Spleen (tissue), 11 donors: ENCODE results near the gene PRRT4. TPM values are rescaled to one million over a fixed set of nuclear protein-coding genes. Genes with fewer than 3 reads are reported as not detected.

Experiments
- DNase-seq: peaks from one replicate; pipeline ENCODE4 v3.0.0-alpha.2; 2020
- H3K27ac ChIP-seq, 8 donors: fragments of 200-600 bp; sonication (generic) in 7 of 8; 1 replicate in 4 of 8; 2 replicates in 4 of 8; pipeline versions ENCODE4 v1.5.0 to v1.8.0; 2016 to 2021; ENCODE audit warnings: inconsistent platforms in 4 of 8, mild to moderate bottlenecking in 4 of 8, moderate library complexity in 1 of 8
- H3K27me3 ChIP-seq, 7 donors: fragments of 200-600 bp; sonication (generic) in 6 of 7; replicated peaks in 1 of 7; 1 replicate in 4 of 7; 2 replicates in 3 of 7; pipeline versions ENCODE4 v1.5.0 to v1.8.0; 2016 to 2021; ENCODE audit warnings: inconsistent platforms in 3 of 7, mild to moderate bottlenecking in 1 of 7
- H3K36me3 ChIP-seq, 6 donors: fragments of 200-600 bp; sonication (generic) in 5 of 6; 1 replicate in 4 of 6; 2 replicates in 2 of 6; pipeline versions ENCODE4 v1.5.0 to v1.8.0; 2016 to 2021; ENCODE audit warnings: inconsistent platforms in 2 of 6
- H3K4me1 ChIP-seq, 6 donors: fragments of 200-600 bp; sonication (generic) in 5 of 6; 1 replicate in 3 of 6; 2 replicates in 3 of 6; pipeline versions ENCODE4 v1.5.0 to v1.8.0; 2016 to 2021; ENCODE audit warnings: inconsistent platforms in 3 of 6
- H3K4me3 ChIP-seq, 8 donors: fragments of 200-600 bp; sonication (generic) in 7 of 8; 1 replicate in 4 of 8; 2 replicates in 4 of 8; pipeline versions ENCODE4 v1.5.0 to v1.8.0; 2016 to 2021; ENCODE audit warnings: inconsistent platforms in 4 of 8, mild to moderate bottlenecking in 4 of 8, moderate library complexity in 2 of 8
- H3K9me3 ChIP-seq, 8 donors: fragments of 200-600 bp; sonication (generic) in 7 of 8; 1 replicate in 4 of 8; 2 replicates in 4 of 8; pipeline versions ENCODE4 v1.5.0 to v1.8.0; 2016 to 2021; ENCODE audit warnings: inconsistent platforms in 4 of 8
- POLR2A ChIP-seq, 3 donors: fragments of 450-650 bp; IDR thresholded peaks; one replicate each; pipeline ENCODE4 v1.5.1; 2017; ENCODE audit warnings: antibody characterized with exemption in 3 of 3, mild to moderate bottlenecking in 1 of 3
- POLR2AphosphoS5 ChIP-seq, 3 donors: sonication (generic); formaldehyde crosslinking; IDR thresholded peaks; one replicate each; pipeline ENCODE4 v1.5.1; 2017; ENCODE audit warnings: antibody characterized with exemption in 3 of 3
- WGBS, 5 donors: extraction: QIAGEN DNeasy Blood & Tissue Kit in 3 of 5; methylation state at CpG; one replicate each; pipeline versions ENCODE4 v1.1.5 to v1.1.7; 2013 to 2018; 5-methylcytosine and 5-hydroxymethylcytosine counted together
- intact Hi-C: fragments of 100-400 bp; cut with DNase I; formaldehyde crosslinking; loops from one replicate; pipeline ENCODE4 v1.15.0; 2023; ENCODE audit warnings: low total_unique reads
- polyA plus RNA-seq, 3 donors: library from polyadenylated mRNA; stranded (reverse); fragments of 200-250 nt; gene quantifications; one replicate each; pipeline ENCODE4 v1.2.1, GENCODE V29; 2013
- total RNA-seq, 7 donors: library from RNA; depleted of rRNA in 3 of 7; stranded (reverse); fragments of >200 nt in 3 of 7; fragmentation: NEBNext Ultra II Directional in 4 of 7; extraction: Animal tissue kit (Norgen Biotek cat#: 25700) in 4 of 7; gene quantifications; one replicate each; pipeline versions ENCODE4 v1.1.0 to v1.2.1, GENCODE V29; 2016 to 2021
- TF ChIP-seq, protein P1 (sequence below), 11 experiments: fragments of 200-600 bp in 7 of 11; fragments of 450-650 bp in 4 of 11; sonication (generic) in 4 of 11; IDR thresholded peaks in 8 of 11; conservative IDR thresholded peaks in 3 of 11; 1 replicate in 7 of 11; 2 replicates in 4 of 11; pipeline versions ENCODE4 v1.4.0 to v1.8.0; 2016 to 2021; ENCODE audit warnings: antibody characterized with exemption in 11 of 11, inconsistent platforms in 4 of 11, mild to moderate bottlenecking in 1 of 11
- donor health status: healthy with polysubstance abuse.
- donor health status: DM: no; HTN: no; CAD: no; lungs with moderate emphysema.
- donor health status: DM: no; HTN: no; CAD: no.
- donor health status: Bipolar disorder and iron deficiency.
- donor health status: healthy.
- donor health status: DM: no; HTN: no; CAD: no.
- donor health status: DM: yes; HTN: yes; CAD: no.

The PRRT4 gene
- total and polyA plus RNA-seq, 10 donors: 0.14 to 5.4 (median 0.45) TPM; not detected in 1

DNA sequence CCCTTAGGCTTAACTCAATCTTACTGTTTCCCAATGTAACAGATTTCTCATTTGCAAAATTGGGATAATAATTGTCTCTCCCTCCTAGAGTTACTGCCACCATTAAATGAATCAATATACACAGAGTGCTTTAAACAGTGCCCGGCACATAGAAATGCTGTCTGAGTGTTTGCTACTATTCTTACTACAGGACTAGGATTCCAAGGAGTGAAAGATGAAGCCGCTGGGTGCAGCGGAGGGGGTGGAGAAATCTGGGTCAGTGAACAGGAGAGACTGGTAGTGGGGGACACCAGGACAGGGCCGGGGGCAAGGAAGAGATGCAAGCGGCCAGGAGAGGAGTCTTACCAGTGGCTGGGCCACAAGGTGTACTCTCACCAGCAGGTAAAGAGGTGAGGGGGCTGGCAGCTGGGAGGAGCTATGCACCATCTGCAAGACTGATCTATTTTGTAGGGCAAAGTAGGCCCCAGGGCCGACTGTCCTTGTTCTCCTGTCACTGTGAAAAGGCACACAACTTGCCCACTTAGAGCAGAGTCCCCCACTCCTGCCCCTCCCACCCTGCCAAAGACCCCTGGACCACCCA is 18.5 kb upstream of the PRRT4 start:
- no peak for DNase-seq
- H3K4me1 ChIP-seq: peaks cover 0 to 15% (median 6%) of the 10 kb centered on the region in 6 donors
- H3K36me3 ChIP-seq: no peaks in the 10 kb centered on the region
- no peaks in the 10 kb centered on the region for H3K9me3 ChIP-seq
- intact Hi-C loops: no loop called here
- H3K4me3 ChIP-seq: no peak overlapping the region
- WGBS, 5 donors: 90 to 98% (median 94%) methylated on average over 5 to 6 of the region's 6 CpGs
- no peaks in the 10 kb centered on the region for H3K27me3 ChIP-seq
- no peak for TF ChIP-seq POLR2A (IDR thresholded peaks at IDR 0.05)
- no peak for TF ChIP-seq POLR2AphosphoS5 (IDR thresholded peaks at IDR 0.05)
- TF ChIP-seq, protein P1, sequence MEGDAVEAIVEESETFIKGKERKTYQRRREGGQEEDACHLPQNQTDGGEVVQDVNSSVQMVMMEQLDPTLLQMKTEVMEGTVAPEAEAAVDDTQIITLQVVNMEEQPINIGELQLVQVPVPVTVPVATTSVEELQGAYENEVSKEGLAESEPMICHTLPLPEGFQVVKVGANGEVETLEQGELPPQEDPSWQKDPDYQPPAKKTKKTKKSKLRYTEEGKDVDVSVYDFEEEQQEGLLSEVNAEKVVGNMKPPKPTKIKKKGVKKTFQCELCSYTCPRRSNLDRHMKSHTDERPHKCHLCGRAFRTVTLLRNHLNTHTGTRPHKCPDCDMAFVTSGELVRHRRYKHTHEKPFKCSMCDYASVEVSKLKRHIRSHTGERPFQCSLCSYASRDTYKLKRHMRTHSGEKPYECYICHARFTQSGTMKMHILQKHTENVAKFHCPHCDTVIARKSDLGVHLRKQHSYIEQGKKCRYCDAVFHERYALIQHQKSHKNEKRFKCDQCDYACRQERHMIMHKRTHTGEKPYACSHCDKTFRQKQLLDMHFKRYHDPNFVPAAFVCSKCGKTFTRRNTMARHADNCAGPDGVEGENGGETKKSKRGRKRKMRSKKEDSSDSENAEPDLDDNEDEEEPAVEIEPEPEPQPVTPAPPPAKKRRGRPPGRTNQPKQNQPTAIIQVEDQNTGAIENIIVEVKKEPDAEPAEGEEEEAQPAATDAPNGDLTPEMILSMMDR (IDR thresholded peaks at IDR 0.05 in 8 of 11, conservative IDR thresholded peaks at IDR 0.05 in 3 of 11): no peak
- no peak overlapping the region for H3K27ac ChIP-seq

DNA sequence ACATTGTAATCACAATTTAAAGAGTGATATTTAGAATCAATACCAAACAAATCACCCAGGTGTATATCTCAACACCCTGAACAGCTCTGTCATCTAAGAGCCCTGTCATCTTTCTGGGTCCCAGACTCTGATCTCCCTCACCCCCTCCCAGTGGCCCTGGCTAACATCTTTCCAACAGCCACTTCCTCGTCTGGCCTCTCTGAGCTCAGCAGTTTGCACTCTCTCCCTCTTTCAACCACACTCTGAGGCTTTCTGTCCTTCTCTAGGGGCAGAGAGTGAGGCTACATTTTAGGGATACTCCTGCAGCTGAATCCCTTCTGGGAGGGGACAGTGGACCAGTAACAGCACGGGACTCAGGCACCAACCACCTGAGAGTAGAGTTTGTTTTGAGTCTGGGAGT is 17.1 kb upstream of the PRRT4 start:
- Histone ChIP-seq H3K27me3 (no peaks in the 10 kb centered on the region), H3K4me3 (no peak overlapping the region), H3K9me3 (no peaks in the 10 kb centered on the region), H3K36me3 (no peaks in the 10 kb centered on the region), H3K4me1 (peaks cover 0 to 15% (median 6%) of the 10 kb centered on the region in 6 donors), H3K27ac (no peak overlapping the region)
- WGBS, 5 donors: 20 to 59% (median 43%) methylated on average over 2 of the region's 2 CpGs
- intact Hi-C loops: no loop called here
- TF ChIP-seq, protein P1 (IDR thresholded peaks at IDR 0.05 in 8 of 11, conservative IDR thresholded peaks at IDR 0.05 in 3 of 11): no peak
- TF ChIP-seq POLR2AphosphoS5 (IDR thresholded peaks at IDR 0.05) (no peak), POLR2A (IDR thresholded peaks at IDR 0.05) (no peak)
- DNase-seq: no peak

GRCh38 chr7:128376077-128376476 is 14.6 kb upstream of the PRRT4 start:
- WGBS, 5 donors: 86 to 99% (median 92%) methylated on average over 3 of the region's 3 CpGs
- DNase-seq: no peak
- no peak overlapping the region for H3K4me3 ChIP-seq
- H3K27ac ChIP-seq: no peak overlapping the region
- intact Hi-C loops: no loop called here
- H3K36me3 ChIP-seq: no peaks in the 10 kb centered on the region
- H3K9me3 ChIP-seq: no peaks in the 10 kb centered on the region
- H3K27me3 ChIP-seq: no peaks in the 10 kb centered on the region
- TF ChIP-seq, protein P1 (IDR thresholded peaks at IDR 0.05 in 8 of 11, conservative IDR thresholded peaks at IDR 0.05 in 3 of 11): no peak
- TF ChIP-seq POLR2A (IDR thresholded peaks at IDR 0.05) (no peak), POLR2AphosphoS5 (IDR thresholded peaks at IDR 0.05) (no peak)
- H3K4me1 ChIP-seq: peaks cover 0 to 8% (median 2%) of the 10 kb centered on the region in 6 donors

- 55 to 73% (median 64%) methylated on average over 1 of the region's 1 CpG for WGBS, 5 donors
- Histone ChIP-seq H3K4me3 (no peak overlapping the region), H3K27ac (no peak overlapping the region), H3K9me3 (no peaks in the 10 kb centered on the region), H3K27me3 (no peaks in the 10 kb centered on the region), H3K36me3 (no peaks in the 10 kb centered on the region), H3K4me1 (no peaks in the 10 kb centered on the region)
- intact Hi-C loops: no loop called here
- no peak for DNase-seq
- TF ChIP-seq, protein P1 (IDR thresholded peaks at IDR 0.05 in 8 of 11, conservative IDR thresholded peaks at IDR 0.05 in 3 of 11): no peak
- TF ChIP-seq POLR2A (IDR thresholded peaks at IDR 0.05) (no peak), POLR2AphosphoS5 (IDR thresholded peaks at IDR 0.05) (no peak)
These were observed 12.6 kb upstream of the PRRT4 start for GRCh38 chr7:128374041-128374440.
